HG03139 (cell line): Measurements from ENCODE around the gene SYDE1.

Source experiments
- ATAC-seq: cut with Tn5 transposase; IDR thresholded peaks from one replicate; pipeline ENCODE4 v1.9.1; 2021; ENCODE audit not compliant: unreplicated experiment

The SYDE1 gene

DNA sequence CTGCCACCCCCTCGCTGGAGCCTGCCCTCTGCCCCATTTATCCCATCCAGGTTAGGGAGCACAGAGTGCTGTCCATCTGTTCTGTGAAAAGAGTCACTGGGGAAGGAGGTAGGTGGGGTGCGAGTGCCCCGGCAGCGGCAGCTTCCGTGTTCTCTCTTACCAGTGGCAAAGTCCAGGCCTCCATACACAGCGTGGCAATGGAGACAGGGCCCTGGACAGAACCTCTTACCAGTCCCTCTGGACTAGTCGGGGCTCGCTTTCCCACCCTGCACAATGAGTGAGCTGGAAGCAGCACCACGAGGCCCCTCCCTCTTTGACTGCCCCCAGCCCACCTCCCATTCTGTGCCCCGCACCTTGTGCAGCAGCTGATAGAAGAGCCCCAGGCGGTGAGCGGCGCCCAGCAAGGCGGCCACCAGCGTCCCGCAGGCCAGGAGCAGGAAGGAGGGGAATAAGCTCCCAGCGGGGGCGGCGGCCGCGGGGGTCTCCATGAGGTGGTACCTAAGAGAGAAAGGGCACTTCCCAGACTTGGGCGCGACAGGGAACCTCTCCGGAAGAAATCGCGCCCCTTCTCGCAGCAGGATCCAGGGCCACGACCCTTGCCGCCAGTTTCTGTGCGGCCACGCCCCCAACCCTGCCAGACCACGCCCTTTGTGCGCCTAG, 17.5 kb downstream of the SYDE1 start:
- no peak for ATAC-seq

- peak; percentile 82 for ATAC-seq
Observed at GRCh38 chr19:15125232-15126067, 18.2 kb downstream of the SYDE1 start.

DNA sequence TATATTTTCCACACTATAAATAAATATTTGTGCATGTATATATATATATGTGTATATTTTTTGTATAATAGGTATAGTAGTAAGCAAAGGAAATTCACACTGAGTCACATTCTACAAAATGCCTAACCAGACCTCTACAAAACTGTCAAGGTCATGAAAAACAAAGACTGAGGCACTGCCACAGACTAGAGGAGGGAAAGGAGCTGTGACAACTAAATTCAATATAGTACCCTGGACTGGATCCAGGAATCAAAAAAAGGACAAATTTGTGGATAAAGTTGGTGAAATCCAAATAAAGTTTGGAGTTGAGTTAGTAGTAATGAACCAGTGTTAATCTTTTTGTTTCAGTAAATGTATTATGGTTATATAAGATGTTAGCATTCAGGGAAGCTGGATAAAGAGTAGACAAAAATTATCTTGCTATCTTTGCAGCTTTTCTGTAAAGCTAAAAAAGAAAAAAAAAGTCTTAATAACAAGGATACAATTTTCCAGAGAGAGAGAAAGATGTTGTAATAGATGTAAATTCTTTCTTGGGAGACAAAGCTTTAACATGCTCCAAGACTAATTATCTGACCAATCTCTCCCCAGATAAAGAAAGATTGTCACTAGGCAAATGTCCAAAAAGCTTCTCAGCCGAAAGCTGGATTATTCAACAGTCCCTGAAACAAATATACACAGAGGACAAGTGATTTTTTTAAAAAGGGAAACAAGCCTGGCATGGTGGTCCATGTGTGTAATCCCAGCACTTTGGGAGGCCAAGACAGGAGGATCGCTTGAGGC, 19.1 kb downstream of the SYDE1 start:
- ATAC-seq, result no peak

- ATAC-seq, result no peak
Observed at GRCh38 chr19:15128162-15128770, 21.1 kb downstream of the SYDE1 start.

DNA sequence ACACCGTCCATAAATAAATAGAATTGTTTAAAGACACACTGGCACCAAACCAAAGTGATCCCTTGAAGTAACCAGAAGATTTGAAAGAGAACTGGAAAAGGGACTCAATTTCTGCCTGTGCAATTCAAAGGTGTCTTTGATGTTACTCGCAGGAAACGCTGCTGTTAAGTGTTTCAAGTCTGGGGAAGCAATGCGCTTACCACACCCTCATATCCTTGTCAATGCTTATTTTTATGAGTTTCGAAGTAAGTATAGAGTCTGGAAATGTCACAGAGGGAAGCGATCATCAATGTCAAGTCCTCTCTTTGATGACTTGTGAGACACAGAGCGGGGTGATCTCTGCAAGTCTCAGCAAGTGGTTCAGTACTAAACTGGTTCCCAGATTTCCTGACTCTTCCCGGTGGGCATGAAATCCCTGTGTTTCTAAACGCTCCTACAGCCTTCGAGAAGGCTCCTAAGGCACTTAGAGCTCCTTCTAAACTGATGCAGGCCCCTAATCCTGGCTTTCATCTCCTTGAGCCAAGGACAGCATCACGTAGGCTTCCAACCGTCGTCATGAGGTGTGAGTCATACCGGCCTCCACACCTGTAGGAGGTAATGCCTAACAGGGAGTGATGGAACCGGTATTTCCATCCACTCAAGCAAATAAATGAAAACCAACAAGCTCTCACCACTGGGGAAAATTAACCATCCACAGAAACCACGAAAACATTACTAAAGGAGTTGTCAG, 22.8 kb downstream of the SYDE1 start:
- ATAC-seq, result no peak

- no peak for ATAC-seq
Observed at GRCh38 chr19:15136234-15136954, 29.2 kb downstream of the SYDE1 start.

GRCh38 chr19:15137777-15138176, 30.6 kb downstream of the SYDE1 start:
- ATAC-seq, result no peak

DNA sequence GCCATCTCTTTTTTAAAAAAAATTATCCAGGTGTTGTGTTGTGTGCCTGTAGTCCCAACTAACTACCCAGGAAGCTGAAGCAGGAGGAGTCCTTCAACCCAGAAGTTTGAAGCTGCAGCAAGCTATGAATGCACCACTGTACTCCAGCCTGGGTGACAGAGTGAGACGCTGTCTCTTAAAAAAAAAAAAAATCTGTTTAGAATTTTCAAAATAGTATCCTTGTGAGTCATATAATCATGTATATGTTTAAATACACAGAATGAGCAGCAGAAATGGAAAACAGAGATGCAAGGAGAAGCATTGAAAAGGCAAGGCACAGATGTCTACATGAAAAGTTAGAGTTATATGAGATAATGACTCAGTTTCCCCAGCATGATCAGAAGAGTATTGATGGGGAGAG, 31.2 kb downstream of the SYDE1 start:
- no peak for ATAC-seq

DNA sequence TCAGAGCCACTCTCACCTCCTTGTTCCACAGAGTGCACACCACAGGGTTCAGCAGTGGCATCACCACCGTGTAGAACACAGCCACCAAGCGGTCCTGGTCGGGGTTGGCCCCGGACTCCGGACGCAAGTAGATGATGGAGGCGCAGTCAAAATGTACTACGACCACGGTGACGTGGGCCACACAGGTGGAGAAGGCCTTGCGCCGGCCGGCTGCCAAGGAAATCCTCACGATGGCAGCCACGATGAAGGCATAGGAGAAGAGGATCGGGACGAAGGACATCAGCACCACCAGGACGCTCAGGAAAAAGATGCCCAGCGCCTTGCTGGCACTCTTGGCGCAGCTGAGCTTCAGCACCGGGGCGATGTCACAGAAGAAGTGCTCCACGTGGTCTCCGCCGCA, 33.9 kb downstream of the SYDE1 start:
- ATAC-seq, result no peak

GRCh38 chr19:15142313-15142712, 35.1 kb downstream of the SYDE1 start:
- no peak for ATAC-seq

GRCh38 chr19:15144046-15144646, 36.9 kb downstream of the SYDE1 start:
- no peak for ATAC-seq

- no peak for ATAC-seq
Observed at GRCh38 chr19:15147090-15147489, 39.9 kb downstream of the SYDE1 start.

DNA sequence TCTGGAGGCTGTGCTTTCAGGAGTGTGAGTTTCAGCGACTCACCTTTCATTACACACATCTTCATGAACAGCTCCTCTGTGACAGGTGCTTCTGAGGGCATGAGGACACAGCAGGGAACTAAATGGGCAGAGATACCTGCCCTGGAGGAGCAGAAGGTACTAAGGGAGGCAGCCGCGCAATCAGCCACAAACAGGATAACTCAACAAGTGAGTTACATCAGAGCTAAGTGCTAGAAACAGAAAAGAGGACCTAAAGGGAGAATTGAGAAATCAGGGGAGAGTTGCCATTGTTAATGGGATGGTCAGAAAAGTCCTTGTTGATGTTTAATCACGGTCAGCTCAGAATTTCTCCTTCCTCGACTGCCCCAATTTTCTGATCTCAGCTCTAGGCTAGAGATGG, 42.5 kb downstream of the SYDE1 start:
- no peak for ATAC-seq

DNA sequence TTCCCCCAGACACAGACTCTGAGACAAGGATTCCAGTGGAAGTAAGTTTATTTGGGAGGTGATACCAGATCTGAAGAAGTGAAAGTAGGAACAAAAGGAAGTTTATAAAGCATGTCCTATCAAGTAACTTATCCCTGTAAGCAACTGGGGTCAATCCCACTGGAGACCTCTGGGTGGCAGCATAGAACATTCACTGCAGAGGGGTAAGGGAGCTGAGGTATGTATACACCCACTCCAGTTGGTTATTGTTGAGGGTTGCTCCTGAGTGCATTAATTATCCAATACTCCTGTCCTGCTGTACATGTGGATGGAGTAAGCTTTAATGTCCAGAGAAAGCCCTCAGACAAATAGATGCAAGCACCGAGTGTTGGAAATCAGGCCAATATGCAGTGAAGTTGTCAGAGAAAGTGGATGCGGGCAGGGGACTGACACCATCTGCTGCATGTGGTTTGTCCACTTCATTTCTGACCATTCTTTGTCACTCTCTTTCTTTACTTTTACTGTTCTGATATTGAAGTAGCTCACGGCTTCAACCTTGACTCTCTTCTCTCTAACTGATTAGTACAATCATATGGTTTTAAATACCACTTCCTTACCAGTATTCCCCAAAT, 46.9 kb downstream of the SYDE1 start:
- ATAC-seq, result no peak

DNA sequence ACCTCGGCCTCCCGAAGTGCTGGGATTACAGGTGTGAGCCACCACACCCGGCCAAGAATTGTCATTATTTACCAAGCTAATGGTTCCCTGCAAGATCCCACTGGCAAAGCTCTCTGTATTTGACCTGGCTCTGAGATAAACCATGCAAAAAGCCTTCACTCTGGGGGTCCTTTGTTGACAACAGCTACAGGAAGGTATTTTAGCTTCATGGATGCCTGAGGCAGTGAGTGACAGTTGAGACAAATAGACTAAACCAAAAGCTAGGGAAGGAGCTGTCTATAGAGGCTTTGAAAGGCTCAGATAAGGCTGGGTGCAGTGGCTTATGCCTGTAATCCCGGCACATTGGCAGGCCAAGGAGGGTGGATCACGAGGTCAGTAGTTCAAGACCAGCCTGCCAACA, 48.1 kb downstream of the SYDE1 start:
- no peak for ATAC-seq

DNA sequence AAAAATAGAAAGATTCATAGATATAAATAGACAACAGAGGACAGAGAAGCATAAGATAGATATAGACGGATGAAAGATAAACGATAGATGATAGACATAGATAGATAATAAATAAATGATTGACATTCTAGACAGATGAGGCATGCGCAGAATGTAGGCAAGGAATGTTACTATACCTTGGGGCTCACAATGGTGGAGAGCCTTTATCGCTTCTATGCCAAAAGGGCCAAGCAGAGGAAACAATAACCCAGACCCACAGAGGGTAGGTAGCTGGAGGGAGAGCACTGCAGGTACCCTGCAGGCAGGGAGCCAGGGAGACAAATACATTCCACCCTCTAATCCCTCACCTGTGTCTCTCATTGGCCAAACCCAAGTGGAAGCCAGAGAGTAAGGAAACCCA, 49.2 kb downstream of the SYDE1 start:
- ATAC-seq, result no peak

GRCh38 chr19:15159251-15159650, 52.0 kb downstream of the SYDE1 start:
- ATAC-seq, result no peak

- no peak for ATAC-seq
Observed at GRCh38 chr19:15161028-15161984, 54.1 kb downstream of the SYDE1 start.
